Liver (tissue), 9 donors: ENCODE results near the gene HECTD2. TPM values are rescaled to one million over a fixed set of nuclear protein-coding genes. Genes with fewer than 3 reads are reported as not detected.

ENCODE experiments used
- DNase-seq: peaks from one replicate; pipeline ENCODE4 v3.0.0-alpha.2; 2017; ENCODE audit warnings: low spot score
- H3K27ac ChIP-seq, 2 donors: one replicate each; pipeline ENCODE4 v1.7.0; 2013; ENCODE audit warnings: inconsistent platforms in 2 of 2, low read length in 2 of 2, control low read depth in 1 of 2, low read depth in 1 of 2, mild to moderate bottlenecking in 1 of 2
- H3K27me3 ChIP-seq, 4 donors: one replicate each; pipeline versions ENCODE4 v1.6.1 to v1.7.0; 2013; ENCODE audit warnings: low read length in 3 of 4, inconsistent platforms in 1 of 4, mild to moderate bottlenecking in 1 of 4, moderate library complexity in 1 of 4; ENCODE audit not compliant: control insufficient read depth in 4 of 4, insufficient read depth in 4 of 4
- H3K36me3 ChIP-seq, 4 donors: one replicate each; pipeline versions ENCODE4 v1.6.1 to v1.7.0; 2013; ENCODE audit warnings: low read length in 3 of 4, mild to moderate bottlenecking in 3 of 4, low read depth in 1 of 4, moderate library complexity in 1 of 4; ENCODE audit not compliant: control insufficient read depth in 4 of 4, insufficient read depth in 3 of 4
- H3K4me1 ChIP-seq, 4 donors: one replicate each; pipeline versions ENCODE4 v1.6.1 to v1.7.0; 2013; ENCODE audit warnings: low read length in 3 of 4, mild to moderate bottlenecking in 3 of 4, moderate library complexity in 1 of 4; ENCODE audit not compliant: control insufficient read depth in 4 of 4, insufficient read depth in 4 of 4
- H3K4me3 ChIP-seq, 3 donors: one replicate each; pipeline versions ENCODE4 v1.6.1 to v1.7.0; 2013; ENCODE audit warnings: low read length in 3 of 3, control low read depth in 1 of 3, low read depth in 1 of 3, mild to moderate bottlenecking in 1 of 3
- H3K9ac ChIP-seq, 2 donors: one replicate each; pipeline ENCODE4 v1.7.0; 2013; ENCODE audit warnings: low read length in 2 of 2, mild to moderate bottlenecking in 2 of 2, moderate library complexity in 2 of 2, control low read depth in 1 of 2, low read depth in 1 of 2
- H3K9me3 ChIP-seq, 4 donors: one replicate each; pipeline versions ENCODE4 v1.6.1 to v1.7.0; 2013; ENCODE audit warnings: low read length in 3 of 4; ENCODE audit not compliant: control insufficient read depth in 4 of 4
- ATF3 ChIP-seq: IDR thresholded peaks from 2 replicates; pipeline ENCODE4 v1.6.1; 2016; ENCODE audit warnings: antibody characterized with exemption
- EGR1 ChIP-seq, 2 donors: IDR thresholded peaks; 2 replicates each; pipeline ENCODE4 v1.6.1; 2016 to 2018; ENCODE audit warnings: antibody characterized with exemption in 2 of 2, low read depth in 2 of 2
- FOXA2 ChIP-seq: IDR thresholded peaks from 2 replicates; pipeline ENCODE4 v1.6.1; 2016; ENCODE audit warnings: antibody characterized with exemption
- GABPA ChIP-seq, 2 donors: IDR thresholded peaks in 1 of 2; conservative IDR thresholded peaks in 1 of 2; 2 replicates each; pipeline ENCODE4 v1.6.1; 2016; ENCODE audit warnings: antibody characterized with exemption in 2 of 2, mild to moderate bottlenecking in 1 of 2, moderate library complexity in 1 of 2
- HNF4A ChIP-seq, 2 donors: conservative IDR thresholded peaks; 2 replicates each; pipeline ENCODE4 v1.6.1; 2016; ENCODE audit warnings: antibody characterized with exemption in 2 of 2, mild to moderate bottlenecking in 2 of 2
- HNF4G ChIP-seq: IDR thresholded peaks from 2 replicates; pipeline ENCODE4 v1.6.1; 2016; ENCODE audit warnings: antibody characterized with exemption
- JUND ChIP-seq, 2 donors: IDR thresholded peaks; 2 replicates each; pipeline ENCODE4 v1.6.1; 2016; ENCODE audit warnings: antibody characterized with exemption in 2 of 2
- NR2F2 ChIP-seq: IDR thresholded peaks from 2 replicates; pipeline ENCODE4 v1.6.1; 2016; ENCODE audit warnings: antibody characterized with exemption
- RAD21 ChIP-seq, 2 donors: IDR thresholded peaks; 2 replicates each; pipeline ENCODE4 v1.6.1; 2016; ENCODE audit warnings: antibody characterized with exemption in 2 of 2, mild to moderate bottlenecking in 2 of 2
- REST ChIP-seq: IDR thresholded peaks from 2 replicates; pipeline ENCODE4 v1.6.1; 2016; ENCODE audit warnings: antibody characterized with exemption, mild to moderate bottlenecking
- RXRA ChIP-seq, 2 donors: IDR thresholded peaks; 2 replicates each; pipeline ENCODE4 v1.6.1; 2017 to 2018; ENCODE audit warnings: antibody characterized with exemption in 2 of 2, mild to moderate bottlenecking in 1 of 2
- SP1 ChIP-seq: IDR thresholded peaks from 2 replicates; pipeline ENCODE4 v1.6.1; 2018; ENCODE audit warnings: antibody characterized with exemption, mild to moderate bottlenecking
- TAF1 ChIP-seq: conservative IDR thresholded peaks from 2 replicates; pipeline ENCODE4 v1.6.1; 2016; ENCODE audit warnings: antibody characterized with exemption, mild to moderate bottlenecking
- YY1 ChIP-seq: IDR thresholded peaks from 2 replicates; pipeline ENCODE4 v1.6.1; 2016; ENCODE audit warnings: antibody characterized with exemption, mild to moderate bottlenecking
- WGBS: extraction: QIAGEN DNeasy Blood & Tissue Kit; methylation state at CpG from one replicate; pipeline ENCODE4 v1.1.7; 2013; 5-methylcytosine and 5-hydroxymethylcytosine counted together
- polyA plus RNA-seq, 2 donors: library from polyadenylated mRNA; stranded (reverse) in 1 of 2; unstranded in 1 of 2; fragments of 200-250 nt in 1 of 2; fragments of >200 nt in 1 of 2; fragmentation: Nextera tagmentation in 1 of 2; extraction: Ambion mirVana in 1 of 2; gene quantifications; one replicate each; pipeline versions ENCODE4 v1.2.1 to v1.2.3, GENCODE V29; 2013 to 2015
- total RNA-seq, 2 donors: library from RNA; depleted of rRNA; stranded (reverse); fragments of >200 nt; gene quantifications; one replicate each; pipeline ENCODE4 v1.2.3, GENCODE V29; 2014
- TF ChIP-seq, protein P1 (sequence below): fragments of 150-350 bp; IDR thresholded peaks from 2 replicates; pipeline ENCODE4 v1.5.1; 2017; ENCODE audit warnings: improper control_type of control experiment, low read depth, low read length; ENCODE audit not compliant: missing input control
- donor health status: healthy.
- donor health status: healthy.
- donor health status: healthy.
- donor health status: healthy.
- donor health status: healthy.

The HECTD2 gene
- total and polyA plus RNA-seq, 4 donors, result 1.0 to 5.0 (median 3.2) TPM

- 98% methylated on average over 2 of the region's 2 CpGs for WGBS
- H3K9me3 ChIP-seq, result no peaks in the 10 kb centered on the region
- DNase-seq, result no peak
- H3K9ac ChIP-seq, result no peak overlapping the region
- no peak for TF ChIP-seq FOXA2
- no peak for TF ChIP-seq ATF3
- TF ChIP-seq HNF4A (conservative IDR thresholded peaks at IDR 0.05), result no peak
- no peak for TF ChIP-seq GABPA (IDR thresholded peaks at IDR 0.05 in 1 of 2, conservative IDR thresholded peaks at IDR 0.05 in 1 of 2)
- TF ChIP-seq TAF1, result no peak
- TF ChIP-seq NR2F2, result no peak
- TF ChIP-seq HNF4G, result no peak
- no peaks in the 10 kb centered on the region for H3K4me1 ChIP-seq
- H3K4me3 ChIP-seq, result no peak overlapping the region
- H3K36me3 ChIP-seq, result no peaks in the 10 kb centered on the region
- no peaks in the 10 kb centered on the region for H3K27me3 ChIP-seq
- no peak overlapping the region for H3K27ac ChIP-seq
These were observed 54.4 kb downstream of the HECTD2 start for GRCh38 chr10:91464500-91464899.

- DNase-seq, result no peak
- H3K4me1 ChIP-seq, result no peaks in the 10 kb centered on the region
- no peaks in the 10 kb centered on the region for H3K9me3 ChIP-seq
- H3K27me3 ChIP-seq, result no peaks in the 10 kb centered on the region
- H3K4me3 ChIP-seq, result no peak overlapping the region
- H3K9ac ChIP-seq, result no peak overlapping the region
- TF ChIP-seq FOXA2, result no peak
- no peak for TF ChIP-seq HNF4G
- TF ChIP-seq YY1, result no peak
- no peak for TF ChIP-seq HNF4A (conservative IDR thresholded peaks at IDR 0.05)
- no peak for TF ChIP-seq RXRA (IDR thresholded peaks at IDR 0.05)
- TF ChIP-seq RAD21 (IDR thresholded peaks at IDR 0.05), result no peak
- TF ChIP-seq JUND (IDR thresholded peaks at IDR 0.05), result no peak
- TF ChIP-seq SP1, result no peak
- no peak for TF ChIP-seq GABPA (IDR thresholded peaks at IDR 0.05 in 1 of 2, conservative IDR thresholded peaks at IDR 0.05 in 1 of 2)
- no peak for TF ChIP-seq EGR1 (IDR thresholded peaks at IDR 0.05; ENCODE audit: low read depth in 2 of 2)
- no peak for TF ChIP-seq TAF1
- no peak for TF ChIP-seq ATF3
- no peaks in the 10 kb centered on the region for H3K36me3 ChIP-seq
- H3K27ac ChIP-seq, result no peak overlapping the region
- 97% methylated on average over 1 of the region's 1 CpG for WGBS
These were observed 55.1 kb downstream of the HECTD2 start for GRCh38 chr10:91465261-91465660.

GRCh38 chr10:91467114-91467513 lies 57.0 kb downstream of the HECTD2 start:
- no peaks in the 10 kb centered on the region for H3K36me3 ChIP-seq
- H3K9me3 ChIP-seq, result no peaks in the 10 kb centered on the region
- DNase-seq, result no peak
- no peaks in the 10 kb centered on the region for H3K4me1 ChIP-seq
- WGBS, result 98% methylated on average over 4 of the region's 4 CpGs
- H3K27me3 ChIP-seq, result no peaks in the 10 kb centered on the region
- H3K4me3 ChIP-seq, result no peak overlapping the region
- no peak for TF ChIP-seq YY1
- TF ChIP-seq REST, result no peak
- TF ChIP-seq HNF4G, result no peak
- TF ChIP-seq FOXA2, result no peak
- no peak for TF ChIP-seq ATF3
- TF ChIP-seq, protein P1, sequence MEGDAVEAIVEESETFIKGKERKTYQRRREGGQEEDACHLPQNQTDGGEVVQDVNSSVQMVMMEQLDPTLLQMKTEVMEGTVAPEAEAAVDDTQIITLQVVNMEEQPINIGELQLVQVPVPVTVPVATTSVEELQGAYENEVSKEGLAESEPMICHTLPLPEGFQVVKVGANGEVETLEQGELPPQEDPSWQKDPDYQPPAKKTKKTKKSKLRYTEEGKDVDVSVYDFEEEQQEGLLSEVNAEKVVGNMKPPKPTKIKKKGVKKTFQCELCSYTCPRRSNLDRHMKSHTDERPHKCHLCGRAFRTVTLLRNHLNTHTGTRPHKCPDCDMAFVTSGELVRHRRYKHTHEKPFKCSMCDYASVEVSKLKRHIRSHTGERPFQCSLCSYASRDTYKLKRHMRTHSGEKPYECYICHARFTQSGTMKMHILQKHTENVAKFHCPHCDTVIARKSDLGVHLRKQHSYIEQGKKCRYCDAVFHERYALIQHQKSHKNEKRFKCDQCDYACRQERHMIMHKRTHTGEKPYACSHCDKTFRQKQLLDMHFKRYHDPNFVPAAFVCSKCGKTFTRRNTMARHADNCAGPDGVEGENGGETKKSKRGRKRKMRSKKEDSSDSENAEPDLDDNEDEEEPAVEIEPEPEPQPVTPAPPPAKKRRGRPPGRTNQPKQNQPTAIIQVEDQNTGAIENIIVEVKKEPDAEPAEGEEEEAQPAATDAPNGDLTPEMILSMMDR, result no peak
- TF ChIP-seq SP1, result no peak
- no peak for TF ChIP-seq GABPA (IDR thresholded peaks at IDR 0.05 in 1 of 2, conservative IDR thresholded peaks at IDR 0.05 in 1 of 2)
- TF ChIP-seq RAD21 (IDR thresholded peaks at IDR 0.05), result no peak
- no peak overlapping the region for H3K27ac ChIP-seq
- H3K9ac ChIP-seq, result no peak overlapping the region
